ENCODE measurements around the gene KLHDC4. TPM values are rescaled to one million over a fixed set of nuclear protein-coding genes. Genes with fewer than 3 reads are reported as not detected.

The KLHDC4 gene
- polyA plus RNA-seq, 1 of the 3 experiments (the other 2 are of a cell fraction): 51.2 TPM

- Histone ChIP-seq H3K9ac (no peak overlapping the region), H3K27ac (ENCODE audit: low read depth in 2 of 2, low read length in 1 of 2) (no peak overlapping the region), H3K9me3 (no peaks in the 10 kb centered on the region), H4K20me1 (ENCODE audit: insufficient read depth) (no peaks in the 10 kb centered on the region), H3K4me1 (ENCODE audit: control insufficient read depth in 1 of 2, insufficient read depth in 2 of 2, low read depth in 1 of 2, low read length in 1 of 2) (peaks cover 0 to 2% of the 10 kb centered on the region in 2 experiments; a peak in 1 of 4 replicates), H3K9me2 (no peaks in the 10 kb centered on the region), H3K4me2 (no peak overlapping the region), H2AFZ (ENCODE audit: low read depth) (no peak overlapping the region), H3K4me3 (ENCODE audit: low read depth in 2 of 2, low read length in 1 of 2) (no peak overlapping the region), H3K27me3 (ENCODE audit: insufficient read depth) (no peaks in the 10 kb centered on the region), H3F3A (replicated peaks; ENCODE audit: insufficient read depth) (no peaks in the 10 kb centered on the region), H3K79me2 (ENCODE audit: insufficient read depth) (no peaks in the 10 kb centered on the region), H3K36me3 (replicated peaks in 1 of 2; ENCODE audit: control insufficient read depth in 1 of 2, insufficient read depth in 2 of 2, low read length in 1 of 2) (no peaks in the 10 kb centered on the region)
- WGBS (ENCODE audit: low lambda C conversion rate): 64% methylated on average over 8 of the region's 12 CpGs
- ChIA-PET CTCF (interaction anchor here (1.1 to 4.4 kb wide), 3 partner anchors 8 to 77 kb away, joined by 3 to 21 read pairs (median 5); no protein-coding TSS in a partner anchor), POLR2A (no interaction called here)
- no peak for DNase-seq
- TF ChIP-seq ZBTB33 (IDR thresholded peaks at IDR 0.05; ENCODE audit: borderline replicate concordance, low read depth): no peak
Observed at GRCh38 chr16:87795336-87795735, 29.6 kb upstream of the KLHDC4 start.

GRCh38 chr16:87794485-87795078 is 28.8 kb upstream of the KLHDC4 start:
- Histone ChIP-seq H3K9me3 (no peaks in the 10 kb centered on the region), H2AFZ (ENCODE audit: low read depth) (no peak overlapping the region), H3K9me2 (no peaks in the 10 kb centered on the region), H3K79me2 (ENCODE audit: insufficient read depth) (no peaks in the 10 kb centered on the region), H3K4me1 (ENCODE audit: control insufficient read depth in 1 of 2, insufficient read depth in 2 of 2, low read depth in 1 of 2, low read length in 1 of 2) (peaks cover 0 to 2% of the 10 kb centered on the region in 2 experiments; a peak in 1 of 4 replicates), H3K27me3 (ENCODE audit: insufficient read depth) (no peaks in the 10 kb centered on the region), H3K9ac (no peak overlapping the region), H3K4me3 (ENCODE audit: low read depth in 2 of 2, low read length in 1 of 2) (no peak overlapping the region), H3K36me3 (replicated peaks in 1 of 2; ENCODE audit: control insufficient read depth in 1 of 2, insufficient read depth in 2 of 2, low read length in 1 of 2) (no peaks in the 10 kb centered on the region), H3K4me2 (no peak overlapping the region), H3F3A (replicated peaks; ENCODE audit: insufficient read depth) (no peaks in the 10 kb centered on the region), H3K27ac (ENCODE audit: low read depth in 2 of 2, low read length in 1 of 2) (no peak overlapping the region), H4K20me1 (ENCODE audit: insufficient read depth) (no peaks in the 10 kb centered on the region)
- no peak for TF ChIP-seq PBX3 (IDR thresholded peaks at IDR 0.05)
- TF ChIP-seq MXI1 (IDR thresholded peaks at IDR 0.05; ENCODE audit: low read depth, low read length): no peak
- TF ChIP-seq EZH2phosphoT487 (IDR thresholded peaks at IDR 0.05; ENCODE audit: borderline replicate concordance, low read depth): no peak
- ChIA-PET CTCF (interaction anchor here (0.8 to 4.4 kb wide), 3 partner anchors 9 to 15 kb away, joined by 3 to 21 read pairs (median 5); no protein-coding TSS in a partner anchor), POLR2A (no interaction called here)
- no peak for DNase-seq
- 86% methylated on average over 12 of the region's 14 CpGs for WGBS (ENCODE audit: low lambda C conversion rate)

GRCh38 chr16:87792205-87792565 is 26.4 kb upstream of the KLHDC4 start:
- no peak overlapping the region for H3K4me2 ChIP-seq
- no peak overlapping the region for H3K9ac ChIP-seq
- H3K27me3 ChIP-seq (ENCODE audit: insufficient read depth): no peaks in the 10 kb centered on the region
- peaks cover 0 to 2% of the 10 kb centered on the region in 2 experiments; a peak in 1 of 4 replicates for H3K4me1 ChIP-seq (ENCODE audit: control insufficient read depth in 1 of 2, insufficient read depth in 2 of 2, low read depth in 1 of 2, low read length in 1 of 2)
- 90% methylated on average over 7 of the region's 7 CpGs for WGBS (ENCODE audit: low lambda C conversion rate)
- ChIA-PET CTCF (interaction anchor here (3.4 to 4.6 kb wide), 5 partner anchors 12 to 79 kb away, joined by 15 to 48 read pairs (median 20); no protein-coding TSS in a partner anchor), POLR2A (interaction anchor here (2.9 kb wide), 1 partner anchor 15 kb away, joined by 11 read pairs; no protein-coding TSS in a partner anchor)
- no peaks in the 10 kb centered on the region for H3K36me3 ChIP-seq (replicated peaks in 1 of 2; ENCODE audit: control insufficient read depth in 1 of 2, insufficient read depth in 2 of 2, low read length in 1 of 2)
- H3K79me2 ChIP-seq (ENCODE audit: insufficient read depth): no peaks in the 10 kb centered on the region
- no peak overlapping the region for H3K27ac ChIP-seq (ENCODE audit: low read depth in 2 of 2, low read length in 1 of 2)
- DNase-seq: no peak
- no peaks in the 10 kb centered on the region for H3K9me2 ChIP-seq
- H4K20me1 ChIP-seq (ENCODE audit: insufficient read depth): no peaks in the 10 kb centered on the region
- H3F3A ChIP-seq (replicated peaks; ENCODE audit: insufficient read depth): no peaks in the 10 kb centered on the region
- H2AFZ ChIP-seq (ENCODE audit: low read depth): no peak overlapping the region
- no peaks in the 10 kb centered on the region for H3K9me3 ChIP-seq
- H3K4me3 ChIP-seq (ENCODE audit: low read depth in 2 of 2, low read length in 1 of 2): no peak overlapping the region
- TF ChIP-seq SMC3 (IDR thresholded peaks at IDR 0.05; ENCODE audit: low read depth, low read length): no peak
- no peak for TF ChIP-seq PBX3 (IDR thresholded peaks at IDR 0.05)
- no peak for TF ChIP-seq FOXJ3 (CRISPR knock-in tag; IDR thresholded peaks at IDR 0.05)
- no peak for TF ChIP-seq FOSL2 (IDR thresholded peaks at IDR 0.05; ENCODE audit: borderline replicate concordance, low read depth)
- TF ChIP-seq TAF1 (IDR thresholded peaks at IDR 0.05; ENCODE audit: borderline replicate concordance, low read depth, low read length): no peak
- no peak for TF ChIP-seq EP300 (IDR thresholded peaks at IDR 0.05; ENCODE audit: borderline replicate concordance in 1 of 2, low read depth in 1 of 2, low read length in 1 of 2)
- TF ChIP-seq FOXM1 (IDR thresholded peaks at IDR 0.05; ENCODE audit: low read depth): no peak
- no peak for TF ChIP-seq JUND (IDR thresholded peaks at IDR 0.05)
- TF ChIP-seq GABPA (IDR thresholded peaks at IDR 0.05; ENCODE audit: low read depth): no peak
- no peak for TF ChIP-seq YY1 (IDR thresholded peaks at IDR 0.05; ENCODE audit: low read depth)

Data from SK-N-SH (cell line).